HG03095 (cell line): ENCODE measurements around the gene MS4A4A.

Experiments used
- ATAC-seq: cut with Tn5 transposase; IDR thresholded peaks from one replicate; pipeline ENCODE4 v1.9.1; 2021; ENCODE audit warnings: moderate library complexity; ENCODE audit not compliant: unreplicated experiment

Gene MS4A4A

DNA sequence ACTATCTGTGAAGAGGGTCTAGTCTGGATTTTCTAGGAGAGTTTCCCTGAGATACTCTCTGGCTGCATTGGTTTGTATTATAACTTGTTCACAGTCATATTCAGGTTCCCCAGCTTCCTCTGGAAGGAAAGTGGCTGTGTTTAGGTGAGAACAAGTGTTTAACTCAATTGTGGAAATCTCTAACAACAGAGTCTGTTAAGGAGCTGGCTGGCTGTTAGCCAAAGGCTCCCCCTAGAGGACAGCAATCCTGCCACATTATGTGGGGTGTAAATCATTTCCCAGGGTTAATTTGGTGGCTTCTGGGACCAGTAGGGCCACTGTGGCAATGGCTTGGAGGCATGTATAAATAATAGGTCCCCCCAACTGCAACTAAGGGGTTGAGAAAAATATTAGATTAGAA lies 65.0 kb downstream of the MS4A4A start:
- no peak for ATAC-seq

DNA sequence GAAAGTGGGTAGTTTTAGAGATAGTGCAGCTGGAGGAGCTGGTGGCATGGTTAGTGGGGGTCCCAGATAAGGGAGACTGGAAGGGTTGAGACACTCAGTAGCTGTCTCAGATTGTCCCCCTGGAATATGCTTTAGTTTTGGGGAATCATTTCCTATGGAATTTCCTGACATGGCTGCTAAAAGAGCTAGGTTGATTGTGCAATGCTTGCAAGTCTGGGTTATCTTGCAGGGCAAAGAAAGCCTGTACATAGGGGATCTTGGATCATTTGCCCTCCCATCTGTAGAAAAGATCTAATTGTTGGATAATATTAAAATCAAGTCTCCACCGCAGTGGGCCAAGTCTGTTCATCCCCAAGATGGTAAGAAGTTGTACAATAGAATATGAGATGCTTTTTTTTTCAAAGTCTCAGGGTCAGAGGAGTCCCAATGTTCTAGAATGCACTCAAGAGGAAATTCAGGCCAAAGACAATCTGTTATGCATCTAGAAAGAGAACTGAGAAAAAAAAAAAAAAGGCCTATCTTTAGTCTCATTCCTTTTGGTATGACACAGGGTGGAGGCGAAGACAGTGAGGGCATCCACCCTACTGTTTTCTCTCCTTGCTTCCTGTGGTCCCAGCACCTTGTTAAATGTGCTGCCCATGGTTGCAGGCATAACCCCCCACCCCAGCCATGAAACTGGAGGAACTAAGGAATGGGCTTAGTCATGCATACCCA lies 66.8 kb downstream of the MS4A4A start:
- ATAC-seq, result peak; percentile 69

DNA sequence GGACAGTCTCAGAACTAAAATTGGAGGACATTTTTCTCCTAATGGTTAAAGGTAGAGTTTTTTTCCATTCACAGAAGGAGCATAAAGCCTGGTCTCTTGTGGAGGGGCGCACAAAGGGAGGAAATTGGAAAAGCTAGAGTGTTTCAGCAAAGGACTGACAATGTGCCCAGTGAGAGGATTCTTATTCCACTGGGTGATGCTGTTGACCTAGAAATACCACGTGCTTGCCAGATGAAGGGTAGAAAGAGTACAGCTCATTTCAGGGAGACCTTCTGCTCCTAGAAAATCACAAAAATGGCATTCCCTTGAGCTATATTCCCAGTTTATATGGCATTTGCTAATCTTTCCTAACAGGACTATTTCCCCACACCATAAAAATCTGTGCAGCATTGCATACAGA lies 67.7 kb downstream of the MS4A4A start:
- no peak for ATAC-seq

DNA sequence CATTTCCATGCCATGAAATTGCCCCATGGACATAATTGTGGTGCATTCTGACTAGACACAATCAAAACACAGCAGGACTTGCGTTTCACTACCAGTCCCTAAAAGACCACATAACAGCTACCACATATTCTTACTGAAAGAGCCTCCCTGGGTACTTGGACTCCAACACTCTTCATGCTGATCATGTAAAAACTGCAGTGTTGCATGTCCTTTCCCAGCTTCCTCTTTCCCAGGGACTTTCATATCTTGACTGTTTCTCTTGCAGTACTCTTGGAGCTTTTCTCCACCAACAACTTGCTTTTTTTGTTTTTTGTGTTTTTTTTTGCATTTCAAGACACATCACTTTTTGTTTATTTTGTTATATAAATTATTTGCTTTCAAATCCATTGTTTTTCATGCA lies 69.5 kb downstream of the MS4A4A start:
- ATAC-seq, result no peak

DNA sequence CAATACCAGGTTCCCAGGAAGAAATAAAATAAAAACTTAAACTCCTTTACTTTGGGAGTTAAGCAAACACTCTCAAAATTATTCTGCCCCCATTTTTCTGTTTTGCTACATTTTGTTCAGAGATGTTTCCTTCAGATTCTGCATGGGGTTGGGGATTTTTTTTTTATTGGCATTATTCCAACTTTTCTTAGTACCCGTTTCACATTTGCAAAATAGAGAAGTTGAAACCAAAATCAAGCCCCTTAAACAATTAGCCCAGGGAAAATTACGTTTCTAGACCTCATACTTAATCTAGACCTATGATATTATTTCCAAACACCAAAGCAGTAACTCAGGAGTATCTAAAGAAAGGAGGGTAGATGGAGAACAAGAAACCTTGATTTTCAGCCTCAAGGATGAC lies 77.3 kb downstream of the MS4A4A start:
- ATAC-seq, result no peak
